GM12872 (cell line): ENCODE measurements around the gene ADA.

Source experiments
- TF ChIP-seq, protein P1 (sequence below): IDR thresholded peaks from 3 replicates; pipeline ENCODE4 v1.5.1; 2011; ENCODE audit warnings: low read depth, mild to moderate bottlenecking, low read length, moderate library complexity; ENCODE audit not compliant: insufficient read depth

ADA gene

DNA sequence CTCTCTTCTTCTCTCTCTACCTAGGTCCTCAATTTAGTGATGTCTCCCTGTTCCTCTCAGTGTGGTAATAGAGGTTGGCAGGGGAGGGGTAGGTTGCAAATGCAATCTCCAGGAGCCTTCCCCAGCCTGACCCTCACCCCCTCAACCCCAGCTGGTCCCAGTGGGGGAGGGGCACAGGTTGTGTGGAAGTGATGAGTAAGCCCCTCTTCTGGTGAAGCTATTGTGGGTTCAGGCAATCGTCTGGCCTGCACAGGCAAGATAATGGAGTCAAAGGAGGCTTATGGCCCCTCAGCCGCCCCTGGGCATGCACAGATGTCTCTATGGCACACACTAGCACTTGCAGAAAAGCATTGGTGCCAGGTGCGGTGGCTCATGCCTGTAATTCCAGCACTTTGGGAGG lies 10.8 kb upstream of the ADA start:
- TF ChIP-seq, protein P1, sequence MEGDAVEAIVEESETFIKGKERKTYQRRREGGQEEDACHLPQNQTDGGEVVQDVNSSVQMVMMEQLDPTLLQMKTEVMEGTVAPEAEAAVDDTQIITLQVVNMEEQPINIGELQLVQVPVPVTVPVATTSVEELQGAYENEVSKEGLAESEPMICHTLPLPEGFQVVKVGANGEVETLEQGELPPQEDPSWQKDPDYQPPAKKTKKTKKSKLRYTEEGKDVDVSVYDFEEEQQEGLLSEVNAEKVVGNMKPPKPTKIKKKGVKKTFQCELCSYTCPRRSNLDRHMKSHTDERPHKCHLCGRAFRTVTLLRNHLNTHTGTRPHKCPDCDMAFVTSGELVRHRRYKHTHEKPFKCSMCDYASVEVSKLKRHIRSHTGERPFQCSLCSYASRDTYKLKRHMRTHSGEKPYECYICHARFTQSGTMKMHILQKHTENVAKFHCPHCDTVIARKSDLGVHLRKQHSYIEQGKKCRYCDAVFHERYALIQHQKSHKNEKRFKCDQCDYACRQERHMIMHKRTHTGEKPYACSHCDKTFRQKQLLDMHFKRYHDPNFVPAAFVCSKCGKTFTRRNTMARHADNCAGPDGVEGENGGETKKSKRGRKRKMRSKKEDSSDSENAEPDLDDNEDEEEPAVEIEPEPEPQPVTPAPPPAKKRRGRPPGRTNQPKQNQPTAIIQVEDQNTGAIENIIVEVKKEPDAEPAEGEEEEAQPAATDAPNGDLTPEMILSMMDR, result no peak

DNA sequence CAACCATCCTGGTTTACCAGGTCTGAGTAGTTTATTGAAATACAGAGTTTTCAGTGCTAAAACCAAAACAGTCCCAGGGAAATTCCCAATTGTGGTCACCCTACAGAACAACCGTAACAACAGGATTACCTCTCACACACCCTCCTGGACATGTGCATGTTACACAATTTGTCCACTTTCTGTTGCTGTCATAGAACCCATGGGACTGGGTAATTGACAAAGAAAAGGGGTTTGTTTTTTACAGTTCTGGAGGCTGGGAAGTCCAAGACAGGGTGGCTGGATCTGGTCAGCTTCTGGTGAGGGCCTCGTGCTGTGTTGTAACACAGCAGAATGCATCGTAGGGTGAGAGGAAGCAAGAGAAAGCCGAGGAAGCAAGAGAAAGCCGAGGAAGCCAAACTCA lies 9.1 kb upstream of the ADA start:
- TF ChIP-seq, protein P1, result no peak

DNA sequence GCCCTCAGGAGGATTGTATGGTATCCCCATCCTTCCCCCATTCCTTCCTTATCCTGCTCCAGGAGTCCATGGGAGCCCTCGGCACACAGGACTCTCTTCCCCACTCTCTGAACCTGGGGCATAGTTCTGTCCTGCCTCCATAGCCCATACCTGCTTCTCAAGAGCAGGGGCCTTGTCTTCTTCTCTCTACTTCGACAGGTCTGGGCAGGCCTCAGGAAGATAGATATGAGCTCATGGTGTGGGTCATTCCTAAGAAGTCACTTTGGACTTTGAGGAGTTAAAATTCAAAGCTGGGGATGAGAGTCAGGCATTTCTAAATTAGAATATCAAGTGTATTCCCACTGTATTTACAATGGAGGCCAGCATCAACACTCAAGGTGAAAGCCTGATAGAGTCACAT lies 8.4 kb upstream of the ADA start:
- TF ChIP-seq, protein P1, result no peak

DNA sequence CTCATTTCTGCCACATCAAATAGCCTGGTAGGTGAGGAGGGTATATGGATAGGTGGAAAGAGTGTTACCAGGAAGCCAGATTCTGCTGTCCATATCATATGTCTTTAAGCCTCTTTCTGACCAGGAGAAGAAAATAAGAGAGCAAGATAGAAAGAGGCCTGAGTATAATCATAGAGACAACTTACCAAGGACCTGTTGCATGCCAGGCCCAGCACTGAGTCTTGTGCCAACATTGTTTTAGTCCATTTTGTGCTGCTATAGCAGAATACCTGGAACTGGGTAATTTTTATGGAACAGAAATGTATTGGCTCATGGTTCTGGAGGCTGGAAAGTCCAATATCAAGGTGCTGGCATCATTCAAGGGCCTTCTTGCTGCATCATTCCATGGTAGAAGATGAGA lies 7.3 kb upstream of the ADA start:
- TF ChIP-seq, protein P1, result no peak

DNA sequence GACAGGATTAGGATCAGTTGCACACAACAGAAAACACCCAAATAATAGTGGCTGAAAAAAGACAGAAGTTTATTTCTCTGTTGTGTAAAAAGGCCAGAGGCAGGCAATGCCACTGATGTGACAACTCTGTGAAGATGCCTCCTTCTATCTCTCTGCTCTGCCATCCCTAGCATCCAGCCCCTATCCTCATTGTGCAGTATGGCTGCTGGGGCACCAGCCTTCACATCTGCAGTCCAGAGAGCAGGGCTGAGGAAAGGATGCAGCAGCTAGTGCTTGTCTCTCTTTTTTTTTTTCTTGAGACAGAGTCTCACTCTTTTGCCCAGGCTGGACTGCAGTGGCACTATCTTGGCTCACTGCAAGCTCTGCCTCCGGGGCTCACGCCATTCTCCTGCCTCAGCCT lies 6.4 kb upstream of the ADA start:
- TF ChIP-seq, protein P1, result no peak

DNA sequence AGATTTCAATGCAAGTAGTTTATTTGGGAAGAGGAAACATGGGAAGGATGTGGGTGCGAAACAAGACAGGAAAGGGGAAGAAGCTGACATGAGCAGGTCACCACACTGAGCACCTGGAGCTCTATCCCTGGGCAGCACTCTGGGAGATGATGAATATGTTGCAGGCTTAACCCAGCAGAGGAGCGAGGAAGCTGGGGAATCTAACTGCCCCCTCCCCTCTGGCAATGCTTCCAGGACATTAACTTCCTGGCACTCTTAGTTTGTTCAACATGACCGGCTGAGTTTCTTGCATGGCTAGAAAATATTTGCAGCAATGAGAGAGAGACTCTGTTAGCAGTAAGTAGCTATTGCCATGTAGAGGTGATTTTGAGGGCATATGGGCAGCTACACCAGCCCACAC lies 4.9 kb upstream of the ADA start:
- TF ChIP-seq, protein P1, result no peak

DNA sequence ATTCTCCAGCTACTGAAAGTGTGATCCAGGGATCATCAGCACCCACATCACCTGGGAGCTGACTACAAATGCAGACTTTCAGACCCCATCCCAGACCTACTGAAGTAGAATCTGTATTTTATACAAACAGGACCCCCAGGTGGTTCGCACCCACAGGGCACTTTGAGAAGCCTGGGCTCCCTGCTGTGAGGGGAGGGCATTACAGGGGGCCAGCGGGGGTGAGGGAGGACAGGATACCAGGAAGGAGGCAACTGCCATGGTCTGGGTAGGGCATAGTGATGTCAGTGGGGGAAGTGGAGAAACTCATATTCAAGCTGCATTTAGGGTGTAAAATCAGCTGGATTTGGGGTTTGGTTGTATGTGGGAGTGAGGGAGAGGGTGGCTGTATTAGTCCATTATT lies 2.0 kb upstream of the ADA start:
- TF ChIP-seq, protein P1, result no peak

DNA sequence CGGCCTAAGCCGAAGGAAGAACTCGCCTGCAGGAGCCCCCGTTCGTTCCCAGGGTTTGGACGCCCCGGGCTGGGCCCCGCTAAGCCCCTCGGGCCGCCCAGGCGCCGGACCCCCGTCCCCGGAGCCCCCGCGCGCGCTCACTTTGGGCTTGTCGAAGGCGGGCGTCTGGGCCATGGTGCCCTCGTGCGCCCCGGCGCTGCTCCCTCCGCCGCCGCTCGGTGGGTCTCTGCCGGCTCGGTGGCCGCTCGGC lies 140 bp downstream of the ADA start:
- TF ChIP-seq, protein P1, result no peak
